Measurements from ENCODE around the gene USP21. TPM values are rescaled to one million over a fixed set of nuclear protein-coding genes. Genes with fewer than 3 reads are reported as not detected.

Gene USP21
- total and polyA plus RNA-seq, 12 donors = 8.8 to 24.0 (median 14.7) TPM

DNA sequence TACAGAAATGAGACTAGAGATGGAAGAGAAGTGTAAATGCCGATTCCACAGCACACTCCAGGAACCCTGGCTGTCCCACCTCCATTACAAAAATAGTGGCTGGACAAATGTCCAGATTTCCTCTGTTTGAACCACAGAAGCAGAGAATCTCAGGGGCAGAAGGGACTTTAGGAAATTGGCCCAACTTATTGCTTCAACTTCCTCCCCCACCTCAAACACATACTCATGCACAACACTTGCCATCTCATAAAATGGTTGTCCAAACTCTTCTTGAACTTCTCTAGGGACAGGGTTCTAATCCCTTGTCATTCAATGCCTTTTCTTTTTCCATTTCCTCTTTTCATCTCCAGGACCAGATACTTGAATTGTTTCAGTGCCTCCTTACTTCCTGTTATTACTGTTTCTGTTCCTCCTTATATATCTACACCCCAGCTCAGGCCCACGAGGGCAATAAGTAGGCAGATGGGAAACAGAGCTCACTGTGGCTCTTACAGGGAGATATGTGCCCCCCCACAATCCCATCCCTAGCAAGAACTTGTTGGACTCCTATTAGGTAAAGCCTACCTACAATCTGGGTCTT lies 26.5 kb downstream of the USP21 start:
- TF ChIP-seq, protein P1, sequence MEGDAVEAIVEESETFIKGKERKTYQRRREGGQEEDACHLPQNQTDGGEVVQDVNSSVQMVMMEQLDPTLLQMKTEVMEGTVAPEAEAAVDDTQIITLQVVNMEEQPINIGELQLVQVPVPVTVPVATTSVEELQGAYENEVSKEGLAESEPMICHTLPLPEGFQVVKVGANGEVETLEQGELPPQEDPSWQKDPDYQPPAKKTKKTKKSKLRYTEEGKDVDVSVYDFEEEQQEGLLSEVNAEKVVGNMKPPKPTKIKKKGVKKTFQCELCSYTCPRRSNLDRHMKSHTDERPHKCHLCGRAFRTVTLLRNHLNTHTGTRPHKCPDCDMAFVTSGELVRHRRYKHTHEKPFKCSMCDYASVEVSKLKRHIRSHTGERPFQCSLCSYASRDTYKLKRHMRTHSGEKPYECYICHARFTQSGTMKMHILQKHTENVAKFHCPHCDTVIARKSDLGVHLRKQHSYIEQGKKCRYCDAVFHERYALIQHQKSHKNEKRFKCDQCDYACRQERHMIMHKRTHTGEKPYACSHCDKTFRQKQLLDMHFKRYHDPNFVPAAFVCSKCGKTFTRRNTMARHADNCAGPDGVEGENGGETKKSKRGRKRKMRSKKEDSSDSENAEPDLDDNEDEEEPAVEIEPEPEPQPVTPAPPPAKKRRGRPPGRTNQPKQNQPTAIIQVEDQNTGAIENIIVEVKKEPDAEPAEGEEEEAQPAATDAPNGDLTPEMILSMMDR (IDR thresholded peaks at IDR 0.05) = no peak
- H3K4me1 ChIP-seq = peaks cover 8 to 89% (median 28%) of the 10 kb centered on the region in 9 donors

DNA sequence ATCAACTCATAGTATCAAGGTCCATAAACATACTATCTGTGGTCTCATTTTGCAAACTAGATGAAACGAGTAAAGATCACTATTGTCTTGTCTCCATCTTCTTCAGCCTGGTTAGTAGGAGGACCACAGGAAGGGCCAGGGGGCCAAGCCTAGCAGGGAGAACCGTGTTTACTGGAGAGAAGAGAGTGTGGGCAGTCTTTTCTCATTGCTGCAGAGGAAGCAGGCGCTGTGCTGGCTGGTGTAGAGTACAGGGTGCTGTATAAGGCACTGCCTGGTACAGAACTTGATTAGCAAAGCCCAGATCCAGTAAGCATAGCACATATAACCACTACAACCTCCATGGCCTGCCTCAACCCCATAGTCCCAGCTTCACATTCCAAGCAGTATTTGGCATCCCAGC lies 28.0 kb downstream of the USP21 start:
- TF ChIP-seq, protein P1 (IDR thresholded peaks at IDR 0.05) = no peak
- Histone ChIP-seq H3K27ac (peak overlapping the region in 2 of 10 donors; percentile 87 to 88), H3K4me3 (no peak overlapping the region), H3K36me3 (peaks cover 0 to 32% (median 0%) of the 10 kb centered on the region in 9 donors), H3K4me1 (peaks cover 8 to 78% (median 30%) of the 10 kb centered on the region in 9 donors), H3K9me3 (no peaks in the 10 kb centered on the region), H3K27me3 (no peaks in the 10 kb centered on the region)
- 76 to 77% methylated on average over 3 of the region's 3 CpGs for WGBS, 2 donors
- ATAC-seq (peak in 1 of 8 donors; percentile 4), DNase-seq (no peak)
- intact Hi-C loops (cut with DNase I) = no loop called here

More for the DNA sequence above, 26.5 kb downstream of the USP21 start:
- intact Hi-C loops (cut with DNase I) = no loop called here
- Histone ChIP-seq H3K9me3 (no peaks in the 10 kb centered on the region), H3K4me3 (no peak overlapping the region), H3K27ac (peak overlapping the region; percentile 39 to 88 (median 74)), H3K27me3 (no peaks in the 10 kb centered on the region), H3K36me3 (peaks cover 0 to 18% (median 0%) of the 10 kb centered on the region in 9 donors)
- DNase-seq (no peak), ATAC-seq (peak in 7 of 8 donors; percentile 10 to 44 (median 17))
- WGBS, 2 donors = 18 to 42% methylated on average over 2 of the region's 2 CpGs

DNA sequence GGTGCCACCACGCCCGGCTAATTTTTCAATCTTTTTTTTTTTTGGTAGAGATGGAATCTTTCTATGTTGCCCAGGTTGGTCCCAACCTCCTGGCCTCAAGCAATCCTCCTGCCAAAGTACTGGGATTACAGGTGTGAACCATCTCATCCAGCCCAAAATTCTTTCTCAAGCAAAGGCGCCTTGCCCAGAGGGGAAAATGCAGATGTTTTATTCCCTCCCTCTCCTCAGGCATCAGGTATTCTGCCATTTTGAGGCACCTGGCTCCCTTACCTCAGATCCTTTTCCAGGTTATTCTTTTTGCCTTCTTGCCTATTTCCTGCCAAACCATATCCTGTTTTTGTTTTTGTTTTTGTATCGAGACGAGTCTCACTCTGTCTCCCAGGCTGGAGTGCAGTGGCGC lies 29.1 kb downstream of the USP21 start:
- H3K36me3 ChIP-seq = peaks cover 0 to 43% (median 0%) of the 10 kb centered on the region in 9 donors
- no peaks in the 10 kb centered on the region for H3K9me3 ChIP-seq
- no peak overlapping the region for H3K4me3 ChIP-seq
- H3K27me3 ChIP-seq = no peaks in the 10 kb centered on the region
- peaks cover 8 to 78% (median 41%) of the 10 kb centered on the region in 9 donors for H3K4me1 ChIP-seq
- 73 to 93% methylated on average over 6 of the region's 6 CpGs for WGBS, 2 donors
- intact Hi-C loops (cut with DNase I) = no loop called here
- TF ChIP-seq, protein P1 (IDR thresholded peaks at IDR 0.05) = no peak
- H3K27ac ChIP-seq = peak overlapping the region in 1 of 10 donors; percentile 29
- ATAC-seq (no peak), DNase-seq (no peak)

DNA sequence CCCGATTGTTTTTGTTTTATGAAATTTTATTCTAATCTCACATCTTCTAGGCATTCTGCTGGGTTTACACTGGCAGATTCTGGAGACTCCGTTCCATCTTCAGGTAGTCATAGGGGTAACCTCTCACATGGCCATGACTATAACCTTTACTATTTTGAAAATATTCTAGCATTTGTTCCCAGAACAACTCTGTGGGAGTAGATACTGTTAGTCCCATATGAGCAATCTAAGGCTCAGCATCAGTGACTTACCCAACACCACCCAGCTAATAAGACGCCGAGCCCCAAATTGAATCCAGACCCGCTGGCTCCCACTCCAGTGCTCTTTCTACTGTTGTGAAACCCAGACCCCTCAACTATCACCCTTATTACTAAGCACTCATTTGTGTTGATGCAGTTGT lies 29.7 kb downstream of the USP21 start:
- peaks cover 8 to 78% (median 47%) of the 10 kb centered on the region in 9 donors for H3K4me1 ChIP-seq
- no peak overlapping the region for H3K4me3 ChIP-seq
- H3K27me3 ChIP-seq = no peaks in the 10 kb centered on the region
- peak overlapping the region in 1 of 10 donors; percentile 2 for H3K27ac ChIP-seq
- TF ChIP-seq, protein P1 (IDR thresholded peaks at IDR 0.05) = no peak
- no peaks in the 10 kb centered on the region for H3K9me3 ChIP-seq
- 90 to 93% methylated on average over 5 of the region's 5 CpGs for WGBS, 2 donors
- intact Hi-C loops (cut with DNase I) = no loop called here
- DNase-seq (no peak), ATAC-seq (no peak)
- H3K36me3 ChIP-seq = peaks cover 0 to 50% (median 0%) of the 10 kb centered on the region in 9 donors
